Activated CD8-positive, alpha-beta memory T cell treated with anti-CD3 and anti-CD28 coated beads, Interleukin-2, amount 50 U/mL, for 1 hour (primary cell): ENCODE measurements around the gene SORCS1.

Experiments used
- DNase-seq: peaks from one replicate; pipeline ENCODE4 v3.0.0-alpha.2; 2020; ENCODE audit errors: extremely low read depth

SORCS1 gene

GRCh38 chr10:107163881-107164861 lies at the start of gene SORCS1:
SORCS1 (minus strand) TSS chr10:107164706.
- no peak for DNase-seq

GRCh38 chr10:107214261-107214660 lies 49.8 kb upstream of the SORCS1 start:
- DNase-seq = no peak

GRCh38 chr10:107213861-107214260 lies 49.4 kb upstream of the SORCS1 start:
- DNase-seq = no peak

- DNase-seq = no peak
Observed at GRCh38 chr10:107206833-107207232, 42.3 kb upstream of the SORCS1 start.

GRCh38 chr10:107169516-107169915 lies 5.0 kb upstream of the SORCS1 start:
- no peak for DNase-seq

- DNase-seq = no peak
Observed at GRCh38 chr10:107168738-107169137, 4.2 kb upstream of the SORCS1 start.

GRCh38 chr10:107166403-107166802 lies 1.9 kb upstream of the SORCS1 start:
- DNase-seq = no peak

- no peak for DNase-seq
Observed at GRCh38 chr10:107164992-107165391, 486 bp upstream of the SORCS1 start.

GRCh38 chr10:107163076-107163855 lies 1.2 kb downstream of the SORCS1 start:
- DNase-seq = no peak

- no peak for DNase-seq
Observed at GRCh38 chr10:107160866-107161265, 3.6 kb downstream of the SORCS1 start.

- DNase-seq = no peak
Observed at GRCh38 chr10:107159871-107160270, 4.6 kb downstream of the SORCS1 start.

- no peak for DNase-seq
Observed at GRCh38 chr10:107157071-107157470, 7.4 kb downstream of the SORCS1 start.

- DNase-seq = no peak
Observed at GRCh38 chr10:107152087-107152486, 12.4 kb downstream of the SORCS1 start.

- no peak for DNase-seq
Observed at GRCh38 chr10:107148906-107149305, 15.6 kb downstream of the SORCS1 start.

GRCh38 chr10:107144490-107144889 lies 20.0 kb downstream of the SORCS1 start:
- DNase-seq = no peak

- DNase-seq = no peak
Observed at GRCh38 chr10:107141524-107142061, 22.9 kb downstream of the SORCS1 start.

- DNase-seq = no peak
Observed at GRCh38 chr10:107139237-107139636, 25.3 kb downstream of the SORCS1 start.

GRCh38 chr10:107133656-107134055 lies 30.9 kb downstream of the SORCS1 start:
- no peak for DNase-seq

- DNase-seq = no peak
Observed at GRCh38 chr10:107129000-107129399, 35.5 kb downstream of the SORCS1 start.

- no peak for DNase-seq
Observed at GRCh38 chr10:107126512-107127065, 37.9 kb downstream of the SORCS1 start.

GRCh38 chr10:107122703-107123102 lies 41.8 kb downstream of the SORCS1 start:
- DNase-seq = no peak

GRCh38 chr10:107118866-107119265 lies 45.6 kb downstream of the SORCS1 start:
- DNase-seq = no peak
